Bronchial epithelial cell (primary cell): ENCODE measurements around the gene TM9SF4. TPM values are rescaled to one million over a fixed set of nuclear protein-coding genes. Genes with fewer than 3 reads are reported as not detected.
"Not testable (repeated sequence)": the region's sequence is repeated elsewhere in the genome, so short reads cannot be mapped to it uniquely, and the experiment has no call there.

Experiments used
- DNase-seq: peaks from one replicate; pipeline ENCODE4 v3.0.0-alpha.2; 2010; ENCODE audit warnings: low read depth
- FAIRE-seq: peaks from 2 replicates; lab custom pipeline; 2011; peaks lifted over from hg19 to GRCh38; lab: Jason Lieb, UNC
- H3K27me3 ChIP-seq: 2 replicates; pipeline ENCODE4 v1.5.1; 2011; ENCODE audit warnings: low read length; ENCODE audit not compliant: control insufficient read depth, insufficient read depth
- H3K36me3 ChIP-seq: 2 replicates; pipeline ENCODE4 v1.5.1; 2011; ENCODE audit warnings: low read length; ENCODE audit not compliant: control insufficient read depth, insufficient read depth
- H3K4me3 ChIP-seq: 2 replicates; pipeline ENCODE4 v1.5.1; 2011; ENCODE audit warnings: mild to moderate bottlenecking, low read depth, low read length, control low read depth
- total RNA-seq: library from RNA; depleted of rRNA; stranded (reverse); fragments of >200 nt; gene quantifications from 2 replicates; pipeline ENCODE4 v1.2.1, GENCODE V29; 2014
- TF ChIP-seq, protein P1 (sequence below): IDR thresholded peaks from 2 replicates; pipeline ENCODE4 v1.5.1; 2011; ENCODE audit warnings: mild to moderate bottlenecking, moderate library complexity, low read length, control low read depth, inconsistent platforms; ENCODE audit not compliant: insufficient read depth, severe bottlenecking

Gene TM9SF4
- total RNA-seq, 1 donor from 2014 or later = 19.0 TPM

DNA sequence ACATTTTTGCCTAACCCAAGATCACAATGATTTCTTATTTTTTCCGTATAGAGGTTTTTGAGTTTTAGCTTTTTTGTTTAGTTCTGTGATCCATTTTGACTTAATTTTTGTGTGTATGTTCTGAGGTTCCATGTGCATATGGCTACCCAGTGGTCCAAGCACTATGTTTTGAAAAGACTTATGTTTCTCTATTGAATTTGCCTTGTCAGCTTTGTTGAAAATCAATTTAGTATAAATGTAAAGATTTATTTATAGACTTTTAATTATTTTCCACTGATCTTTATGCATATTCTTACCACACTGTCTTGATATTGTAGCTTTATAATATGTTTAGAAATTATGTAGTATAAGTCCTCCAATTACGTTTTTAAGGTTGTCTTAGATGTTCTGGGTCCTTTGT is 10.2 kb downstream of the TM9SF4 start:
- DNase-seq (no peak), FAIRE-seq (no peak)
- Histone ChIP-seq H3K36me3 (peaks cover 5% of the 10 kb centered on the region), H3K27me3 (no peaks in the 10 kb centered on the region), H3K4me3 (no peak overlapping the region)
- TF ChIP-seq, protein P1, sequence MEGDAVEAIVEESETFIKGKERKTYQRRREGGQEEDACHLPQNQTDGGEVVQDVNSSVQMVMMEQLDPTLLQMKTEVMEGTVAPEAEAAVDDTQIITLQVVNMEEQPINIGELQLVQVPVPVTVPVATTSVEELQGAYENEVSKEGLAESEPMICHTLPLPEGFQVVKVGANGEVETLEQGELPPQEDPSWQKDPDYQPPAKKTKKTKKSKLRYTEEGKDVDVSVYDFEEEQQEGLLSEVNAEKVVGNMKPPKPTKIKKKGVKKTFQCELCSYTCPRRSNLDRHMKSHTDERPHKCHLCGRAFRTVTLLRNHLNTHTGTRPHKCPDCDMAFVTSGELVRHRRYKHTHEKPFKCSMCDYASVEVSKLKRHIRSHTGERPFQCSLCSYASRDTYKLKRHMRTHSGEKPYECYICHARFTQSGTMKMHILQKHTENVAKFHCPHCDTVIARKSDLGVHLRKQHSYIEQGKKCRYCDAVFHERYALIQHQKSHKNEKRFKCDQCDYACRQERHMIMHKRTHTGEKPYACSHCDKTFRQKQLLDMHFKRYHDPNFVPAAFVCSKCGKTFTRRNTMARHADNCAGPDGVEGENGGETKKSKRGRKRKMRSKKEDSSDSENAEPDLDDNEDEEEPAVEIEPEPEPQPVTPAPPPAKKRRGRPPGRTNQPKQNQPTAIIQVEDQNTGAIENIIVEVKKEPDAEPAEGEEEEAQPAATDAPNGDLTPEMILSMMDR = no peak

DNA sequence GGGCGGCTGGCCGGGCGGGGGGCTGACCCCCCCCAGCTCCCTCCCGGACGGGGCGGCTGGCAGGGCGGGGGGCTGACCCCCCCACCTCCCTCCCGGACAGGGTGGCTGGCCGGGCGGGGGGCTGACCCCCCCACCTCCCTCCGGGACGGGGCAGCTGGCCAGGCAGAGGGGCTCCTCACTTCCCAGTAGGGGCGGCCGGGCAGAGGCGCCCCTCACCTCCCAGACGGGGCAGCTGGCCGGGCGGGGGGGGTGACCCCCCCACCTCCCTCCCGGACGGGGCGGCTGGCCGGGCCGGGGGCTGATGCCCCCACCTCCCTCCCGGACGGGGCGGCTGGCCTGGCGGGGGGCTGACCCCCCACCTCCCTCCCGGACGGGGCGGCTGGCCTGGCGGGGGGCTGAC is 12.4 kb downstream of the TM9SF4 start:
- not testable (repeated sequence) for FAIRE-seq, H3K4me3 ChIP-seq, H3K36me3 ChIP-seq, DNase-seq, H3K27me3 ChIP-seq

DNA sequence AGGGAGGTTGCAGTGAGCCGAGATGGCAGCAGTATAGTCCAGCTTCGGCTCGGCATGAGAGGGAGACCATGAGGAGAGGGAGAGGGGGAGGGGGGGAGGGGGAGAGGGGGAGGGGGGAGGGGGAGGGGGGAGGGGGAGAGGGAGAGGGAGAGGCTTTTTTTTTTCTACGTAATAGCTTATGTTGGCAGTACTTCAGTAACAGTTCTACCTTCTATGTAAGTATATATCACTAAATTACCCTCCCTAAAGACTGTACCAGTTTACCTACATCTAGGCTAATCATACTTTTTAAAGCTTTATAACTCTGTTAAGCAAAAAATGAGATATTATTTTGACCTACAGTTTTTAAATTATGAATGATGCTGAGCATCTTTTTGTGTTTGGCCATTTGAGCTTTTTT is 13.6 kb downstream of the TM9SF4 start:
- no peak for DNase-seq
- no peak for FAIRE-seq
- TF ChIP-seq, protein P1 = no peak
- Histone ChIP-seq H3K36me3 (peaks cover 1% of the 10 kb centered on the region), H3K27me3 (no peaks in the 10 kb centered on the region), H3K4me3 (no peak overlapping the region)

DNA sequence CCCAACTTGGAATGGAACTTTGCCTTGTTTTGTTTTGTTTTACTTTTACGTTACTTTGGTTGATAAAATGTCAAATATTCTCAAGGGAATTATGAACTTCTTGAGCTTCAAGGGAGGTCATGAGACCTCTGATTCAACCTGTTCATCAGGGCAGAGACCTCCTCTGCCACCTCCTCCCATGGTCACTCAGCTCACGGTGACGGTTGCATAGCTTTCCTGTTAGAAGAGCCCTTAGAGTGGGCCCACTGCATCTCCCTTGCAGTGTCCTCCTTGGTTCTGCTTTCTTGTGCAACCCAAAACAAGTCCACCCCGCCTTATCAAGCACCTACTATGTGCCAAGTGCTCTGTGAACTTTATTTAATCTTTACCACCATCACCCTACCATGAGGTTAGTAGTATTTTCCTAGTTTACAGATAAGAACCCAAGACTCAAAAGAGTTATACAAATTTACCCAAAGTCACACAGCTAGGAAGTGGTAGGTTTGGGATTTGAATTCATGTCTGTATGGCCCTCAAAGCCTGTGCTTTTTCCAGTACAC is 15.5 kb downstream of the TM9SF4 start:
- Histone ChIP-seq H3K4me3 (no peak overlapping the region), H3K36me3 (peaks cover 1% of the 10 kb centered on the region), H3K27me3 (no peaks in the 10 kb centered on the region)
- FAIRE-seq (no peak), DNase-seq (no peak)
- TF ChIP-seq, protein P1 = no peak

DNA sequence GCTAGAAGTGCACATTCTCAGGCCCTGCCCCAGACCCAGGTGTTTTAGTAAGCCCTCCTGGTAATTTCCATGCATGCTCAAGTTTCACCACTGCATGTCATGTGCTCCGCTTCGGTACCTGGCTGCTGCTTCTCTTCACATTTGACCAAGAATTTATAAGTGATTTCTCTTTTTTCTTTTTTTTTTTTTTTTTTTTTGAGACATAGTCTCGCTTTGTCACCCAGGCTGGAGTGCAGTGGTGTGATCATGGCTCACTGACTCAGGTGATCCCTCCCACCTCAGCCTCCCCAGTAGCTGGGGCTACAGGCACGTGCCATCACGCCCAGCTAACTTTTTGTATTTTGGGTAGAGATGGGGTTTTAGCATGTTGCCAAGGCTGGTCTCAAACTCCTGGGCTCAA is 16.0 kb downstream of the TM9SF4 start:
- no peak for DNase-seq
- TF ChIP-seq, protein P1 = no peak
- H3K4me3 ChIP-seq = no peak overlapping the region
- H3K36me3 ChIP-seq = peaks cover 3% of the 10 kb centered on the region
- no peak for FAIRE-seq
- H3K27me3 ChIP-seq = no peaks in the 10 kb centered on the region

DNA sequence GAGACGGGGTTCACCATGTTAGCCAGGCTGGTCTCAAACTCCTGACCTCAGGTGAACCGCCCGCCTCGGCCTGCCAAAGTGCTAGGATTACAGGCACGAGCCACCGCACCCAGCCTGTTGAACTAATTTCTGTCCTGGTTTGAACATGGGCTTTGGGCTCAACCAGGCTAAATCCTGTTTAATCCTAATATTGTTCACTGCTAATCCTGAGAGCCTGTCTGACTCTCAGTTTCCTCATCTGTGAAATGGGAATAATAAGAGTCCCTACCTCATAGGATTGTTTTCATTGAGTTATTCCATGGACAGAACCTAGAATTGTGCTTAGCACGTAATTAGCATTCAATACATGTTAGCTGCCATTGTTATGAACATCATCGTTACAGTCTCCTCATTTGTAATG is 17.4 kb downstream of the TM9SF4 start:
- no peak overlapping the region for H3K4me3 ChIP-seq
- H3K36me3 ChIP-seq = peaks cover 3% of the 10 kb centered on the region
- H3K27me3 ChIP-seq = no peaks in the 10 kb centered on the region
- TF ChIP-seq, protein P1 = no peak
- no peak for DNase-seq
- no peak for FAIRE-seq
